Endothelial cell of umbilical vein (primary cell): ENCODE data around the gene DNAH1. TPM values are rescaled to one million over a fixed set of nuclear protein-coding genes. Genes with fewer than 3 reads are reported as not detected.

Experiments used
- BruUV-seq: library from RNA; stranded (reverse); fragments of 400-500 nt; replicated peaks from 2 replicates; lab custom pipeline; 2021; lab: Mats Ljungman, UMichigan
- CTCF ChIA-PET: fragments of 300-600, 350-600 bp; sonication (Branson Sonifier 250); formaldehyde crosslinking; loops from one replicate; lab custom pipeline; 2021; ENCODE audit warnings: antibody characterized with exemption, inconsistent platforms; lab: Charles Lee
- POLR2A ChIA-PET: fragments of 300-600, 350-600 bp; sonication (Branson Sonifier 250); formaldehyde crosslinking; loops from one replicate; lab custom pipeline; 2021; ENCODE audit warnings: antibody characterized with exemption, inconsistent platforms; lab: Charles Lee
- DNase-seq: peaks from one replicate; pipeline ENCODE4 v3.0.0-alpha.2; 2011; ENCODE audit warnings: low read depth, low spot score
- FAIRE-seq: peaks from 2 replicates; lab custom pipeline; 2011; peaks lifted over from hg19 to GRCh38; lab: Jason Lieb, UNC
- H2AFZ ChIP-seq: 2 replicates; pipeline ENCODE4 v1.6.0; 2012; ENCODE audit warnings: low read depth, low read length, control low read depth, inconsistent platforms
- H3K27ac ChIP-seq: 2 replicates; pipeline ENCODE4 v1.5.1; 2011; ENCODE audit warnings: low read depth, mild to moderate bottlenecking, control low read depth, low read length, moderate library complexity; ENCODE audit not compliant: insufficient read depth
- H3K27me3 ChIP-seq, 2 experiments: 2 replicates each; pipeline versions ENCODE4 v1.6.0 to v1.6.1; 2011; ENCODE audit warnings: low read length in 2 of 2, mixed read lengths in 1 of 2; ENCODE audit not compliant: control insufficient read depth in 2 of 2, insufficient read depth in 2 of 2
- H3K36me3 ChIP-seq, 2 experiments: 2 replicates in 1 of 2; 3 replicates in 1 of 2; pipeline ENCODE4 v1.5.1; 2011; ENCODE audit warnings: low read length in 2 of 2, mild to moderate bottlenecking in 1 of 2, moderate library complexity in 1 of 2; ENCODE audit not compliant: control insufficient read depth in 2 of 2, insufficient read depth in 2 of 2; ENCODE audit errors: extremely low read depth in 1 of 2
- H3K4me1 ChIP-seq: 3 replicates; pipeline ENCODE4 v1.5.1; 2011; ENCODE audit warnings: mild to moderate bottlenecking, low read length; ENCODE audit not compliant: control insufficient read depth, insufficient read depth; ENCODE audit errors: extremely low read depth
- H3K4me2 ChIP-seq: 2 replicates; pipeline ENCODE4 v1.6.1; 2011; ENCODE audit warnings: low read length, control low read depth, mixed read lengths; ENCODE audit not compliant: insufficient read depth
- H3K4me3 ChIP-seq, 3 experiments: fragments of 200-600 bp in 1 of 3; sonication (generic), shearing (Covaris generic) in 1 of 3; replicated peaks in 1 of 3; 2 replicates each; pipeline ENCODE4 v1.5.1; 2011 to 2016; ENCODE audit warnings: control low read depth in 3 of 3, low read length in 3 of 3, mild to moderate bottlenecking in 2 of 3, inconsistent platforms in 1 of 3, low read depth in 1 of 3, moderate library complexity in 1 of 3; ENCODE audit not compliant: insufficient read depth in 1 of 3
- H3K79me2 ChIP-seq: 2 replicates; pipeline ENCODE4 v1.6.0; 2012; ENCODE audit warnings: low read length, inconsistent platforms; ENCODE audit not compliant: control insufficient read depth, insufficient read depth
- H3K9ac ChIP-seq: replicated peaks from 2 replicates; pipeline ENCODE3; 2011; ENCODE audit warnings: low read length, control low read depth; ENCODE audit not compliant: insufficient read depth; ENCODE audit errors: extremely low read depth
- H3K9me1 ChIP-seq: replicated peaks from 3 replicates; pipeline ENCODE4 v1.6.0; 2011; ENCODE audit warnings: mild to moderate bottlenecking, low read length; ENCODE audit not compliant: control insufficient read depth, insufficient read depth; ENCODE audit errors: extremely low read depth
- H3K9me3 ChIP-seq: replicated peaks from 2 replicates; pipeline ENCODE4 v1.5.1; 2012; ENCODE audit warnings: low read length, inconsistent platforms; ENCODE audit not compliant: control insufficient read depth, insufficient read depth
- H4K20me1 ChIP-seq: replicated peaks from 2 replicates; pipeline ENCODE3; 2011; ENCODE audit warnings: mild to moderate bottlenecking, low read length; ENCODE audit not compliant: control insufficient read depth, insufficient read depth; ENCODE audit errors: extremely low read depth
- CTCF ChIP-seq, 2 donors: IDR thresholded peaks; 1 replicate in 1 of 2; 2 replicates in 1 of 2; pipeline ENCODE4 v1.5.1; 2011; ENCODE audit warnings: low read length in 2 of 2, mild to moderate bottlenecking in 2 of 2, moderate library complexity in 2 of 2, control low read depth in 1 of 2, inconsistent platforms in 1 of 2, low read depth in 1 of 2; ENCODE audit not compliant: insufficient read depth in 1 of 2; ENCODE audit errors: extremely low read depth in 1 of 2
- MAX ChIP-seq: IDR thresholded peaks from 2 replicates; pipeline ENCODE4 v1.6.1; 2011; ENCODE audit not compliant: insufficient read depth, insufficient read length
- POLR2A ChIP-seq: IDR thresholded peaks from 2 replicates; pipeline ENCODE4 v1.6.1; 2012; ENCODE audit warnings: low read depth, mild to moderate bottlenecking, control low read depth, low read length
- POLR2AphosphoS5 ChIP-seq: IDR thresholded peaks from 2 replicates; pipeline ENCODE4 v1.6.1; 2012; ENCODE audit warnings: low read depth, mild to moderate bottlenecking, control low read depth, low read length, moderate library complexity; ENCODE audit not compliant: insufficient read depth
- dilution Hi-C: fragments of 300-500 bp; cut with MboI; formaldehyde crosslinking; loops from one replicate; pipeline ENCODE4 v1.15.0; 2019; ENCODE audit warnings: low sequenced_read_pairs; ENCODE audit not compliant: extremely low pct_ligation_motif_present
- intact Hi-C: fragments of 100-400 bp; cut with micrococcal nuclease; formaldehyde crosslinking; loops from one replicate; pipeline ENCODE4 v1.10.0; 2022
- polyA plus RNA-seq, 4 experiments: library from polyadenylated mRNA; depleted of rRNA in 3 of 4; stranded (reverse) in 3 of 4; unstranded in 1 of 4; fragments of >200 nt; gene quantifications; 2 replicates each; pipeline versions ENCODE4 v1.2.1 to v1.2.3, GENCODE V29; 2011 to 2012; ENCODE audit warnings: missing spikeins in 1 of 4
- total RNA-seq: library from RNA; stranded (reverse); gene quantifications from 2 replicates; pipeline ENCODE4 v1.2.3, GENCODE V29; 2021

The DNAH1 gene
- total and polyA plus RNA-seq, 2 donors (not counting 3 experiments of a cell fraction or from before 2014, with no cell fraction given): 5.8 to 6.0 TPM

GRCh38 chr3:52278510-52279069 is 37.5 kb upstream of the DNAH1 start, which contains the start of gene WDR82:
Gene WDR82 (minus strand): TSS chr3:52278649. CDS start chr3:52278361, 288 bp downstream.
- TF ChIP-seq POLR2AphosphoS5 (peak; percentile 90), POLR2A (peak; percentile 95), MAX (no peak), CTCF (IDR thresholded peaks at IDR 0.05; ENCODE audit: extremely low read depth in 1 of 2, insufficient read depth in 1 of 2, low read depth in 1 of 2, low read length in 2 of 2) (peak; percentile 35 to 57)
- Histone ChIP-seq H3K9ac (peak within 1 kb of the TSS; percentile 87), H3K27ac (peak within 1 kb of the TSS; percentile 62), H3K4me1 (peaks cover 34% of the 10 kb centered on the region), H3K9me1 (no peaks in the 10 kb centered on the region), H3K4me2 (peak within 1 kb of the TSS; percentile 86), H2AFZ (peak within 1 kb of the TSS; percentile 60), H3K79me2 (peaks cover 46% of the 10 kb centered on the region), H3K4me3 (peak within 1 kb of the TSS; percentile 53 to 96 (median 87)), H3K9me3 (no peaks in the 10 kb centered on the region), H4K20me1 (no peaks in the 10 kb centered on the region), H3K27me3 (no peaks in the 10 kb centered on the region), H3K36me3 (no peaks in the 10 kb centered on the region)
- DNase-seq (peak; percentile 94), FAIRE-seq (peak; percentile 87)
- BruUV-seq: no TSS peak
- dilution Hi-C loops: no loop called here
- CTCF ChIA-PET: interaction anchor here (1.2 to 5.1 kb wide), 12 partner anchors 9 to 278 kb away, joined by 3 to 49 read pairs (median 9); partner anchors contain the start of genes GLYCTK and TWF2
- POLR2A ChIA-PET: interaction anchor here (1.0 to 2.9 kb wide), 4 partner anchors 9 to 61 kb away, joined by 3 to 9 read pairs (median 6); partner anchors contain the start of gene GLYCTK
- intact Hi-C loops: loop anchor here (1.0 to 5.0 kb wide), 5 partner anchors 8 to 126 kb away; partner anchors contain the start of genes GLYCTK, POC1A and TWF2
